HG03378 (cell line): Measurements from ENCODE around the gene NLRC3.
"Not testable (repeated sequence)": the region's sequence is repeated elsewhere in the genome, so short reads cannot be mapped to it uniquely, and the experiment has no call there.

ENCODE experiments used
- ATAC-seq: cut with Tn5 transposase; IDR thresholded peaks from one replicate; pipeline ENCODE4 v1.9.1; 2021; ENCODE audit warnings: mild to moderate bottlenecking, moderate library complexity; ENCODE audit not compliant: unreplicated experiment

NLRC3 gene, protein sequence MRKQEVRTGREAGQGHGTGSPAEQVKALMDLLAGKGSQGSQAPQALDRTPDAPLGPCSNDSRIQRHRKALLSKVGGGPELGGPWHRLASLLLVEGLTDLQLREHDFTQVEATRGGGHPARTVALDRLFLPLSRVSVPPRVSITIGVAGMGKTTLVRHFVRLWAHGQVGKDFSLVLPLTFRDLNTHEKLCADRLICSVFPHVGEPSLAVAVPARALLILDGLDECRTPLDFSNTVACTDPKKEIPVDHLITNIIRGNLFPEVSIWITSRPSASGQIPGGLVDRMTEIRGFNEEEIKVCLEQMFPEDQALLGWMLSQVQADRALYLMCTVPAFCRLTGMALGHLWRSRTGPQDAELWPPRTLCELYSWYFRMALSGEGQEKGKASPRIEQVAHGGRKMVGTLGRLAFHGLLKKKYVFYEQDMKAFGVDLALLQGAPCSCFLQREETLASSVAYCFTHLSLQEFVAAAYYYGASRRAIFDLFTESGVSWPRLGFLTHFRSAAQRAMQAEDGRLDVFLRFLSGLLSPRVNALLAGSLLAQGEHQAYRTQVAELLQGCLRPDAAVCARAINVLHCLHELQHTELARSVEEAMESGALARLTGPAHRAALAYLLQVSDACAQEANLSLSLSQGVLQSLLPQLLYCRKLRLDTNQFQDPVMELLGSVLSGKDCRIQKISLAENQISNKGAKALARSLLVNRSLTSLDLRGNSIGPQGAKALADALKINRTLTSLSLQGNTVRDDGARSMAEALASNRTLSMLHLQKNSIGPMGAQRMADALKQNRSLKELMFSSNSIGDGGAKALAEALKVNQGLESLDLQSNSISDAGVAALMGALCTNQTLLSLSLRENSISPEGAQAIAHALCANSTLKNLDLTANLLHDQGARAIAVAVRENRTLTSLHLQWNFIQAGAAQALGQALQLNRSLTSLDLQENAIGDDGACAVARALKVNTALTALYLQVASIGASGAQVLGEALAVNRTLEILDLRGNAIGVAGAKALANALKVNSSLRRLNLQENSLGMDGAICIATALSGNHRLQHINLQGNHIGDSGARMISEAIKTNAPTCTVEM

GRCh38 chr16:3577302-3577752 is at the start of gene NLRC3:
Gene NLRC3 (minus strand): TSS chr16:3577403. CDS start chr16:3565036, 12,367 bp downstream.
- no peak for ATAC-seq

GRCh38 chr16:3625911-3626732 is 48.9 kb upstream of the NLRC3 start:
- peak; percentile 44 for ATAC-seq

- no peak for ATAC-seq
Observed at GRCh38 chr16:3625331-3625730, 48.1 kb upstream of the NLRC3 start.

DNA sequence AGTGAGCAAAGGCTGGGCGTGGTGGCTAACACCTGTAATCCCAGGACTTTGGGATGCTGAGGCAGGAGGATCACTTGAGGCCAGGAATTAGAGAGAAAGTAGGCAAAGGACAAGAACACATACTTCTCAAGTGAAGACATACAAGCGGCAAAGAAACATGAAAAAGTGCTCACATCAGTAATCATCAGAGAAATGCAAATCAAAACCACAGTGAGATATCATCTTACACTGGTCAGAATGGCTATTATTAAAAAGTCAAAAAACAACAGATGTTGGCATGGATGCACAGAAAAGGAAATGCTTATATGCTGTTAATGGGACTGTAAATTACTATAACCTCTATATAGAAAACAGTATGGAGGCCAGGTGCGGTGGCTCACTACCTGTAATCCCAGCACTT is 46.4 kb upstream of the NLRC3 start:
- no peak for ATAC-seq

GRCh38 chr16:3618769-3619141 is 41.6 kb upstream of the NLRC3 start:
- no peak for ATAC-seq

- ATAC-seq: no peak
Observed at GRCh38 chr16:3612510-3613466, 35.6 kb upstream of the NLRC3 start.

DNA sequence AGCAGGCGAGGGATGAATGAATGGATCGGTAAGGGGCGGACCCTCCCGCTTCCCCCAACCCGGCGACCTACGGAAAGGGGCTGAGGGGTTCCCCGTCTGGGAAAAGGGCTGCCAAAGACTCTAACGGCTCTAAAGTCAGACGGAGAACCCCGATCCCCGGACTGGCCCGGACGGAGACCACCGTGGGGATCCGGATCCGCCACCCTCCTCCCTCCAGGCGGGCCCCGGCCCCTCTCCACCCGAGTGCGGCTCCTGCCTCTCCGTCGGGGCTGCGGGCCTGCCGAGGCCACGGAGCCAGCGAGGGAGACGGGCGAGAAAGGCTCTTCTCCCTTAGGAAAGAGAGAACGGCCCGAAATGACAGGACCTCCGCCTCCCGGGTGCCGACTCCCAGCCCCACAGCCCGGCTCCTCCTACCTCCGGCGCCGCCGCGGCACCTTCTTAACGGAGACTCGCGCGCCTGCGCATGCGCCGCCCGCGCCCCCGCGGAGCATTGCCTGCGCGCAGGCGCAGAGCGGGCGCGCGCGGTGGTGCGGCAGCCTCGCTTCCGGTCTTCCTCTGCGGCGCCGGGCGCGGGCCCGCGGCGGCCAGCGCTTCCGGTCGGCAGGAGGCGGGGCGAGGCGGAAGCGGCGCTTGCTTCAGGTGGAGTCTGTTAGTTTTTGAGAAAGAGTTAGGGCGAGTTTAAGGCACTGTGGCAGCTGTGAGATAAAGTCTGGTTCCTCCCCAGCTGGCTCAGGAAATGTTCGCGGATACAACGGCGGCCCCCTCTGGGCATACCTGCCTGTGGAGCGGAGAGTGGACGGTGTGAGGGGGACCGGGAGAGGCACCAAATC is 34.2 kb upstream of the NLRC3 start, which contains the start of gene SLX4:
Gene SLX4 (minus strand): TSS at position 461 of the 830 bp plus-strand sequence. CDS start 2,642 bp downstream, outside the sequence.
- peak; percentile 53 for ATAC-seq

DNA sequence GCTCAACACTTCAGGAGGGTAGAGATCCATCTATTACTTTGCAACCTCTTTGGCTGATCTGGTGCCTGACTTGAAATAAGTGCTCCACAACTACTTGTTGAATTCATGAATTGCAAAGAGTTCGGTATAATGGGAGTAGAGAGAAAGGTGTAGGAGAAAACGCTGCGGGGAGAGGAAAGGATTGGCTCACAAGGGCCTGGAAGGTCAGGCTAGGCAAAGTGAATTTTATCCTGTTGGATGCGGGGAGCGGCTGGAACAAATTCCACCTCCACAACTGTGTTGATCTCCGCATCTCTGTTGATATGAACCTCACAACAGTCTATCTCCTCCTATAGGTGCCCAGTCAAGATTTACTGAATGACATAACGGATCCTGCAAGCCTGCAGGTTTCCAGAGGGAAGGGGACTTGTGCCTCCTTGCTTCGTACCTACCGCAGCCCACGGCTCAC is 33.5 kb upstream of the NLRC3 start:
- peak; percentile 9 for ATAC-seq

GRCh38 chr16:3609895-3610697 is 32.9 kb upstream of the NLRC3 start:
- no peak for ATAC-seq

GRCh38 chr16:3608976-3609375 is 31.8 kb upstream of the NLRC3 start:
- ATAC-seq: not testable (repeated sequence)

DNA sequence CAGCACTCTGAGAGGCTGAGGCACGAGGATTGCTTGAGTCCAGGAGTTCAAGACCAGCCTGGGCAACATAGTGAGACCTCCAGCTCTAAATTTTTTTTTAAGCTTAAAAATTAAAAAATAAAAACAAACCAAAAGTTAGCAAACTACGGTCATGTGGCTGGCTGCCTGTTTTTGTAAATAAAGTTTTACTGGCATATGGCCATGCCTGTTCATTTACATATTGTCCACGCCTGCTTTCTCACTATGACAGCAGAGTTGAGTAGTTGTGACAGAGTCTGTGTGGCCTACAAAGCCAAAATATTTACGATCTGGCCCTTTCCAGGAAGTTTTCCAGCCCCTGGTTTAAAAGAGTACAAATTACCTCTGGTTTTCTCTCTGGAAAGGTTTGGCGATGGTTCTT is 30.9 kb upstream of the NLRC3 start:
- ATAC-seq: no peak

GRCh38 chr16:3607634-3608033 is 30.4 kb upstream of the NLRC3 start:
- ATAC-seq: no peak

GRCh38 chr16:3607161-3607560 is 30.0 kb upstream of the NLRC3 start:
- no peak for ATAC-seq

GRCh38 chr16:3606441-3606840 is 29.2 kb upstream of the NLRC3 start:
- no peak for ATAC-seq

DNA sequence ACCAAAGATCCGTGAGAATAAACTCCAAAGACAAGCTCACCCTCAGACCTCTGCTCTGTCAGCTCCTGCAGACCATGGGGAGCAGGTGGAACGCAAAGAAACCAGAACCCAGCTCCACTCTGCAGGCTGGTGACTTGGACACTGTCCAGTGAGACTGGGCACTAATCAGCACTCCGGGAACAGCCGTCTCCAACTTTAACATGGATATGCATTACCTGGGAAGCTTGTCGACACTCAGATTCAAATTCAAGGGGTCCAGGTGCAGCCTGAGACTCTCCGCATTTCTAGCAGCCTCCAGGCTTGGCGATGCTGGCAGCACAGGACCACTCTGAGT is 25.1 kb upstream of the NLRC3 start:
- ATAC-seq: no peak

- ATAC-seq: no peak
Observed at GRCh38 chr16:3601614-3602319, 24.6 kb upstream of the NLRC3 start.

DNA sequence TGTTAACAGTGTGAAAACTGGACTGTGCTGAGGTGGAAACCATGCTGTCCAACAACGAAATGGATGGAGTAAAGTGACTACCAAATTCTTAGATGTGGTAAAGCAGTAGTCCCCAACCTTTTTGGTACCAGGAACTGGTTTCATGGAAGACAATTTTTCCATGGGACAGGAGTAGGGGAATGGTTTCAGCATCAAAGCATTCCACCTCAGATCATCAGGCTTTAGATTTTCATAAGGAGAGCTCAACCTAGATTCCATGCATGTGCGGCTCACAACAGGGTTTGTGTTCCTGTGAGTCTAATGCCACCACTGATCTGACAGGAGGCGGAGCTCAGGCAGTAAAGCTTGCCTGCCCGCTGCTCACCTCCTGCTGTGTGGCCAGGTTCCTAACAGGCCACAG is 22.7 kb upstream of the NLRC3 start:
- no peak for ATAC-seq
